Jurkat, Clone E6-1 (cell line): Measurements from ENCODE around the gene PMEPA1.

Experiments used
- DNase-seq: peaks from one replicate; pipeline ENCODE4 v3.0.0-alpha.2; 2011; ENCODE audit warnings: low read depth, low spot score
- H3K4me3 ChIP-seq: 2 replicates; pipeline ENCODE4 v1.5.1; 2011; ENCODE audit warnings: mild to moderate bottlenecking, low read length, control low read depth, moderate library complexity

PMEPA1 gene

GRCh38 chr20:57656821-57657534 lies 52.8 kb downstream of the PMEPA1 start:
- no peak for DNase-seq
- no peak overlapping the region for H3K4me3 ChIP-seq

- DNase-seq, result no peak
- H3K4me3 ChIP-seq, result no peak overlapping the region
Observed at GRCh38 chr20:57656252-57656820, 53.5 kb downstream of the PMEPA1 start.

GRCh38 chr20:57655809-57656155 lies 54.0 kb downstream of the PMEPA1 start:
- no peak overlapping the region for H3K4me3 ChIP-seq
- DNase-seq, result no peak

GRCh38 chr20:57654998-57655808 lies 54.6 kb downstream of the PMEPA1 start:
- no peak overlapping the region for H3K4me3 ChIP-seq
- no peak for DNase-seq

- H3K4me3 ChIP-seq, result no peak overlapping the region
- peak; percentile 64 for DNase-seq
Observed at GRCh38 chr20:57654363-57654997, 55.3 kb downstream of the PMEPA1 start.

- no peak for DNase-seq
- H3K4me3 ChIP-seq, result no peak overlapping the region
Observed at GRCh38 chr20:57653910-57654309, 55.9 kb downstream of the PMEPA1 start.

- no peak for DNase-seq
Observed at GRCh38 chr20:57653546-57653900, 56.3 kb downstream of the PMEPA1 start.

GRCh38 chr20:57652606-57653545 lies 56.9 kb downstream of the PMEPA1 start:
- DNase-seq, result no peak
- H3K4me3 ChIP-seq, result no peak overlapping the region

More at GRCh38 chr20:57653546-57653900, 56.3 kb downstream of the PMEPA1 start:
- H3K4me3 ChIP-seq, result no peak overlapping the region

GRCh38 chr20:57651881-57652605 lies 57.8 kb downstream of the PMEPA1 start:
- no peak for DNase-seq
- no peak overlapping the region for H3K4me3 ChIP-seq

GRCh38 chr20:57650756-57651483 lies 58.9 kb downstream of the PMEPA1 start:
- no peak overlapping the region for H3K4me3 ChIP-seq
- DNase-seq, result no peak

GRCh38 chr20:57650266-57650665 lies 59.5 kb downstream of the PMEPA1 start:
- no peak for DNase-seq
- no peak overlapping the region for H3K4me3 ChIP-seq

GRCh38 chr20:57649617-57650015 lies 60.2 kb downstream of the PMEPA1 start:
- DNase-seq, result no peak
- H3K4me3 ChIP-seq, result no peak overlapping the region

GRCh38 chr20:57648878-57649616 lies 60.8 kb downstream of the PMEPA1 start:
- DNase-seq, result no peak
- no peak overlapping the region for H3K4me3 ChIP-seq

GRCh38 chr20:57647933-57648785 lies 61.7 kb downstream of the PMEPA1 start:
- DNase-seq, result no peak
- no peak overlapping the region for H3K4me3 ChIP-seq

GRCh38 chr20:57647006-57647932 lies 62.5 kb downstream of the PMEPA1 start:
- no peak overlapping the region for H3K4me3 ChIP-seq
- DNase-seq, result no peak
